ENCODE measurements around the gene RASGRF1.

GRCh38 chr15:78987556-78988360 is 102.8 kb downstream of the RASGRF1 start:
- no peak for TF ChIP-seq CTCF (conservative IDR thresholded peaks at IDR 0.05; ENCODE audit: low read length)
- no peak for TF ChIP-seq EZH2phosphoT487 (IDR thresholded peaks at IDR 0.05; ENCODE audit: borderline replicate concordance)
